CD14-positive monocyte (primary cell): Measurements from ENCODE around the gene OR6C76. TPM values are rescaled to one million over a fixed set of nuclear protein-coding genes. Genes with fewer than 3 reads are reported as not detected.
"Not testable (repeated sequence)": the region's sequence is repeated elsewhere in the genome, so short reads cannot be mapped to it uniquely, and the experiment has no call there.

Experiments
- DNase-seq, 3 donors: peaks; one replicate each; pipeline ENCODE4 v3.0.0-alpha.2; 2011 to 2022
- H2AFZ ChIP-seq: 2 replicates; pipeline ENCODE4 v1.6.0; 2012; ENCODE audit warnings: mild to moderate bottlenecking, low read depth, low read length, inconsistent platforms; ENCODE audit not compliant: insufficient read depth, poor library complexity, severe bottlenecking
- H3K27ac ChIP-seq, 2 donors: 1 replicate in 1 of 2; 2 replicates in 1 of 2; pipeline ENCODE4 v1.5.1; 2012 to 2013; ENCODE audit warnings: low read length in 2 of 2, control low read depth in 1 of 2, inconsistent platforms in 1 of 2, low read depth in 1 of 2, mild to moderate bottlenecking in 1 of 2
- H3K27me3 ChIP-seq, 2 donors: one replicate each; pipeline versions ENCODE4 v1.6.0 to v1.6.1; 2011 to 2013; ENCODE audit warnings: low read length in 2 of 2; ENCODE audit not compliant: control insufficient read depth in 2 of 2, insufficient read depth in 2 of 2
- H3K36me3 ChIP-seq, 2 donors: replicated peaks in 1 of 2; 1 replicate in 1 of 2; 2 replicates in 1 of 2; pipeline versions ENCODE4 v1.5.1 to v1.6.1; 2012 to 2013; ENCODE audit warnings: low read length in 2 of 2, control low read depth in 1 of 2, inconsistent platforms in 1 of 2, mild to moderate bottlenecking in 1 of 2; ENCODE audit not compliant: insufficient read depth in 2 of 2, control insufficient read depth in 1 of 2
- H3K4me1 ChIP-seq, 2 donors: 1 replicate in 1 of 2; 2 replicates in 1 of 2; pipeline versions ENCODE4 v1.5.1 to v1.6.1; 2012 to 2013; ENCODE audit warnings: low read length in 2 of 2, control low read depth in 1 of 2, inconsistent platforms in 1 of 2, mild to moderate bottlenecking in 1 of 2, moderate library complexity in 1 of 2; ENCODE audit not compliant: insufficient read depth in 2 of 2, control insufficient read depth in 1 of 2
- H3K4me2 ChIP-seq: replicated peaks from 2 replicates; pipeline ENCODE3; 2012; ENCODE audit warnings: low read length, moderate library complexity, mild to moderate bottlenecking; ENCODE audit not compliant: poor library complexity, severe bottlenecking; ENCODE audit errors: extremely low read depth
- H3K4me3 ChIP-seq, 3 experiments: fragments of 200-600 bp in 1 of 3; sonication (generic) in 1 of 3; replicated peaks in 1 of 3; 1 replicate in 2 of 3; 2 replicates in 1 of 3; pipeline ENCODE4 v1.5.1; 2011 to 2013; ENCODE audit warnings: low read length in 3 of 3, mild to moderate bottlenecking in 3 of 3, control low read depth in 2 of 3, low read depth in 2 of 3, inconsistent platforms in 1 of 3, moderate library complexity in 1 of 3
- H3K79me2 ChIP-seq: 2 replicates; pipeline ENCODE4 v1.6.0; 2012; ENCODE audit warnings: mild to moderate bottlenecking, control low read depth, inconsistent platforms, low read length, moderate library complexity; ENCODE audit not compliant: insufficient read depth
- H3K9ac ChIP-seq: 2 replicates; pipeline ENCODE4 v1.6.0; 2017; ENCODE audit warnings: low read length, mild to moderate bottlenecking; ENCODE audit not compliant: insufficient read depth, poor library complexity, severe bottlenecking
- H3K9me3 ChIP-seq, 2 donors: replicated peaks in 1 of 2; 1 replicate in 1 of 2; 2 replicates in 1 of 2; pipeline versions ENCODE4 v1.5.1 to v1.6.1; 2012 to 2013; ENCODE audit warnings: low read length in 2 of 2, control low read depth in 1 of 2; ENCODE audit not compliant: control insufficient read depth in 1 of 2, insufficient read depth in 1 of 2
- H4K20me1 ChIP-seq: 2 replicates; pipeline ENCODE4 v1.6.0; 2012; ENCODE audit warnings: mild to moderate bottlenecking, low read length, control low read depth, moderate library complexity; ENCODE audit not compliant: insufficient read depth
- H3K27ac Mint-ChIP-seq, 7 donors: one replicate each; pipeline ENCODE4 v1.8.0; 2020; ENCODE audit warnings: mild to moderate bottlenecking in 7 of 7, mixed read lengths in 7 of 7, moderate library complexity in 6 of 7, inconsistent platforms in 2 of 7
- H3K27me3 Mint-ChIP-seq, 3 donors: one replicate each; pipeline ENCODE4 v1.8.0; 2021 to 2022; ENCODE audit warnings: low read depth in 3 of 3, mild to moderate bottlenecking in 3 of 3, mixed read lengths in 3 of 3, moderate library complexity in 3 of 3, inconsistent platforms in 1 of 3
- H3K36me3 Mint-ChIP-seq, 2 donors: one replicate each; pipeline ENCODE4 v1.8.0; 2020; ENCODE audit warnings: mixed read lengths in 2 of 2, inconsistent platforms in 1 of 2, mild to moderate bottlenecking in 1 of 2
- H3K4me1 Mint-ChIP-seq: one replicate; pipeline ENCODE4 v1.8.0; 2020; ENCODE audit warnings: mild to moderate bottlenecking, mixed read lengths
- H3K4me3 Mint-ChIP-seq, 2 donors: one replicate each; pipeline ENCODE4 v1.8.0; 2020; ENCODE audit warnings: mild to moderate bottlenecking in 2 of 2, mixed read lengths in 2 of 2, moderate library complexity in 1 of 2
- H3K9me3 Mint-ChIP-seq, 7 donors: one replicate each; pipeline ENCODE4 v1.8.0; 2020 to 2022; ENCODE audit warnings: mixed read lengths in 7 of 7, mild to moderate bottlenecking in 6 of 7, moderate library complexity in 6 of 7, inconsistent platforms in 2 of 7
- CTCF ChIP-seq: fragments of 200-600 bp; IDR thresholded peaks from one replicate; pipeline ENCODE4 v1.8.0; 2022; ENCODE audit warnings: antibody characterized with exemption, mild to moderate bottlenecking
- WGBS: methylation state at CpG from one replicate; pipeline ENCODE4 v1.1.5; 2013; ENCODE audit warnings: missing lambda C conversion rate; ENCODE audit not compliant: insufficient coverage; 5-methylcytosine and 5-hydroxymethylcytosine counted together
- intact Hi-C, 2 donors: fragments of 100-400 bp; cut with micrococcal nuclease; formaldehyde crosslinking; loops; one replicate each; pipeline versions ENCODE4 v1.15.0 to v1.15.1; 2023
- polyA plus RNA-seq, 3 donors: library from polyadenylated mRNA; depleted of rRNA in 1 of 3; unstranded in 2 of 3; stranded (reverse) in 1 of 3; fragments of 300-500 nt in 2 of 3; fragments of >200 nt in 1 of 3; fragmentation: Illumina TruSeq in 2 of 3; gene quantifications; 1 replicate in 2 of 3; 2 replicates in 1 of 3; pipeline ENCODE4 v1.2.3, GENCODE V29; 2012 to 2021

OR6C76 gene
- polyA plus RNA-seq, 3 donors: not detected

- Histone ChIP-seq H3K27me3 (no peaks in the 10 kb centered on the region), H4K20me1 (no peaks in the 10 kb centered on the region), H3K9ac (no peak overlapping the region), H3K4me3 (no peak overlapping the region), H2AFZ (no peak overlapping the region), H3K9me3 (no peaks in the 10 kb centered on the region), H3K36me3 (no peaks in the 10 kb centered on the region), H3K4me1 (peaks cover 0 to 2% of the 10 kb centered on the region in 2 donors), H3K79me2 (no peaks in the 10 kb centered on the region), H3K27ac (no peak overlapping the region), H3K4me2 (no peak overlapping the region)
- no peak overlapping the region for H3K27ac Mint-ChIP-seq
- no peak for DNase-seq
- peak overlapping the region in 1 of 2 donors; percentile 3 for H3K4me3 Mint-ChIP-seq
- peaks cover 0 to 5% (median 1%) of the 10 kb centered on the region in 3 donors for H3K27me3 Mint-ChIP-seq
- no peak for TF ChIP-seq CTCF
- WGBS: no CpG with 5 or more reads among the region's 1 CpG
- intact Hi-C loops: no loop called here
- H3K4me1 Mint-ChIP-seq: peaks cover 4% of the 10 kb centered on the region
- no peaks in the 10 kb centered on the region for H3K36me3 Mint-ChIP-seq
- peaks cover 0 to 2% (median 0%) of the 10 kb centered on the region in 7 donors for H3K9me3 Mint-ChIP-seq
Measured at GRCh38 chr12:55428331-55429243, 2.5 kb downstream of the OR6C76 start.

GRCh38 chr12:55441233-55441632 is 15.2 kb downstream of the OR6C76 start:
- H3K27ac ChIP-seq, H3K4me3 Mint-ChIP-seq, DNase-seq, H2AFZ ChIP-seq, H3K4me2 ChIP-seq, H3K36me3 Mint-ChIP-seq, H3K27ac Mint-ChIP-seq, H3K79me2 ChIP-seq, H3K9ac ChIP-seq, H3K36me3 ChIP-seq, H3K27me3 ChIP-seq, H3K27me3 Mint-ChIP-seq, H3K4me3 ChIP-seq, H4K20me1 ChIP-seq, intact Hi-C loops: not testable (repeated sequence)
- peaks cover 8 to 10% of the 10 kb centered on the region in 2 donors for H3K9me3 ChIP-seq
- Mint-ChIP-seq H3K9me3 (peaks cover 11 to 24% (median 17%) of the 10 kb centered on the region in 7 donors), H3K4me1 (peaks cover 20% of the 10 kb centered on the region)
- WGBS: 84% methylated on average over 2 of the region's 5 CpGs
- peaks cover 12% of the 10 kb centered on the region in 2 donors for H3K4me1 ChIP-seq
